Fibroblast of skin of right biceps (primary cell): Measurements from ENCODE around the gene LONP1.

Experiments used
- DNase-seq: peaks from one replicate; pipeline ENCODE4 v3.0.0-alpha.2; 2013

LONP1 gene

DNA sequence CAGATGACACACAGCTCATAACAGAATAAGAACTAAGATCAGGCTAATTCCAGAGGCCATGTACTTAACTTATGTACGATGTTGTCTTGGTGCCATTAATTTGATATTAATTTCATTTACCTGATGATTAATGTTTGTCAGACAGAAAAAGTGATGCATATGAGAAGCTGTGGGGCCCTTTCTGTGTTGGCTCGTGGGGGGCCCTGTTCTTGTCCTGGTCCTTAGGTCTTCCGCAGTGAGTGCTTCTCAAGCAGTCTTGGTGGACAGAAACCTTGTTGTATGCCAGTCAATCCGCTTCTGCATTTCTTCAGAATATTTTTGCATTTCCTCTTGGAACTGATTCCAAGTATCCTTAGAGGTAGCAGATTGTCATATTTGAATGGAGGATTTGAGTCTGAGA is 76.9 kb downstream of the LONP1 start:
- no peak for DNase-seq

DNA sequence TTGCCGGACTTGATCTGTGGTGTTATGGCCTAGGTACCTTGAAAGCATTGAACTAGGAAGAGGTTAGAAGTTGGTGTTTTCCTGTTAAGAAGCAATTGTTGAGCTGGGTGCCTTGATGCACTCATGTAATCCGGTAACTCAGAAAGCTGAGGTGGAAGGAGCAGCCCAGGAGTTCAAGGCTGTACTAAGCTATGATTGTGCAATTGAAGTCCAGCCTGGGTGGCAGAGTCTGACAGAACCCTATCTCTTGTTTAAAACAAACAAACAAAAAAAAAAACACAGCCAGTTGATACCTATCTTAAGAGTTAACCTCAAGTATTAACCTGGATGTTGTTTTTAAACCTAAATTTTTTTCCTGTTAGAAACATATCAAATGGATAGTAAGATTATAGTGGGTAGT is 77.7 kb downstream of the LONP1 start:
- no peak for DNase-seq
